NCI-H2196 treated with DMSO at 0.1 percent for 48 hours (cell line): ENCODE measurements around the gene C19orf53.

Source experiments
- DNase-seq: peaks from one replicate; lab custom pipeline; 2025; ENCODE audit not compliant: unreplicated experiment; lab: John Stamatoyannopoulos, UW

Gene C19orf53

GRCh38 chr19:13795595-13796300, 21.5 kb downstream of the C19orf53 start:
- DNase-seq, result no peak

- no peak for DNase-seq
Measured at GRCh38 chr19:13796301-13797057, 22.2 kb downstream of the C19orf53 start.

- DNase-seq, result no peak
Measured at GRCh38 chr19:13797058-13797440, 22.8 kb downstream of the C19orf53 start.

- no peak for DNase-seq
Measured at GRCh38 chr19:13797870-13798269, 23.6 kb downstream of the C19orf53 start.

- no peak for DNase-seq
Measured at GRCh38 chr19:13799669-13800068, 25.4 kb downstream of the C19orf53 start.

GRCh38 chr19:13803038-13803437, 28.8 kb downstream of the C19orf53 start:
- DNase-seq, result no peak

GRCh38 chr19:13804830-13805683, 30.8 kb downstream of the C19orf53 start:
- no peak for DNase-seq

- no peak for DNase-seq
Measured at GRCh38 chr19:13806728-13807127, 32.5 kb downstream of the C19orf53 start.

GRCh38 chr19:13807421-13808021, 33.3 kb downstream of the C19orf53 start:
- no peak for DNase-seq

GRCh38 chr19:13808856-13809255, 34.6 kb downstream of the C19orf53 start:
- DNase-seq, result no peak

GRCh38 chr19:13812544-13812943, 38.3 kb downstream of the C19orf53 start:
- no peak for DNase-seq

GRCh38 chr19:13813147-13813546, 38.9 kb downstream of the C19orf53 start:
- no peak for DNase-seq

- DNase-seq, result no peak
Measured at GRCh38 chr19:13814550-13814949, 40.3 kb downstream of the C19orf53 start.

- peak; percentile 88 for DNase-seq
Measured at GRCh38 chr19:13817018-13817614, 42.9 kb downstream of the C19orf53 start.

- DNase-seq, result peak; percentile 99
Measured at GRCh38 chr19:13817615-13818371, 43.5 kb downstream of the C19orf53 start.

GRCh38 chr19:13819238-13819637, 45.0 kb downstream of the C19orf53 start:
- no peak for DNase-seq

- no peak for DNase-seq
Measured at GRCh38 chr19:13821292-13821691, 47.0 kb downstream of the C19orf53 start.

GRCh38 chr19:13823256-13823655, 49.0 kb downstream of the C19orf53 start:
- DNase-seq, result no peak

- no peak for DNase-seq
Measured at GRCh38 chr19:13823901-13824300, 49.6 kb downstream of the C19orf53 start.

GRCh38 chr19:13824703-13825102, 50.4 kb downstream of the C19orf53 start:
- no peak for DNase-seq
